ENCODE results near the gene RPL35A. TPM values are rescaled to one million over a fixed set of nuclear protein-coding genes. Genes with fewer than 3 reads are reported as not detected.
A peak's percentile ranks its signal among the peaks of the same experiment; 100 is the strongest.

Gene RPL35A
- total RNA-seq, 1 donor from 2014 or later = 371 TPM

GRCh38 chr3:197949191-197949777 is 706 bp upstream of the RPL35A start:
- H3K27ac ChIP-seq = peak overlapping the region; percentile 79
- DNase-seq (ENCODE audit: extremely low spot score in 2 of 2) = no peak
- no peak for TF ChIP-seq POLR2A (IDR thresholded peaks at IDR 0.05)
- TF ChIP-seq CTCF (IDR thresholded peaks at IDR 0.05) = no peak
- TF ChIP-seq POLR2AphosphoS5 (IDR thresholded peaks at IDR 0.05; ENCODE audit: insufficient read depth in 1 of 2, low read depth in 1 of 2) = no peak

GRCh38 chr3:197950677-197951061 is 679 bp downstream of the RPL35A start:
- Histone ChIP-seq H3K4me3 (peak overlapping the region; percentile 51 to 65), H3K36me3 (peaks cover 0 to 44% of the 10 kb centered on the region in 2 donors), H3K4me1 (peaks cover 44% of the 10 kb centered on the region), H3K27ac (peak overlapping the region; percentile 79), H3K9me3 (no peaks in the 10 kb centered on the region), H3K27me3 (no peaks in the 10 kb centered on the region)
- TF ChIP-seq CTCF (IDR thresholded peaks at IDR 0.05) (no peak), POLR2AphosphoS5 (IDR thresholded peaks at IDR 0.05; ENCODE audit: insufficient read depth in 1 of 2, low read depth in 1 of 2) (no peak), POLR2A (IDR thresholded peaks at IDR 0.05) (no peak)
- no peak for DNase-seq (ENCODE audit: extremely low spot score in 2 of 2)
- intact Hi-C loops (cut with DNase I) = no loop called here

More at GRCh38 chr3:197949191-197949777, 706 bp upstream of the RPL35A start:
- Histone ChIP-seq H3K27me3 (no peaks in the 10 kb centered on the region), H3K4me1 (peaks cover 43% of the 10 kb centered on the region), H3K4me3 (peak overlapping the region; percentile 51 to 65), H3K36me3 (peaks cover 0 to 31% of the 10 kb centered on the region in 2 donors), H3K9me3 (no peaks in the 10 kb centered on the region)
- intact Hi-C loops (cut with DNase I) = no loop called here

GRCh38 chr3:197951392-197951990 is 1.5 kb downstream of the RPL35A start:
- Histone ChIP-seq H3K27ac (peak overlapping the region; percentile 79), H3K4me1 (peaks cover 44% of the 10 kb centered on the region), H3K9me3 (no peaks in the 10 kb centered on the region), H3K36me3 (peaks cover 0 to 53% of the 10 kb centered on the region in 2 donors), H3K27me3 (no peaks in the 10 kb centered on the region), H3K4me3 (peak overlapping the region; percentile 51 to 65)
- DNase-seq (ENCODE audit: extremely low spot score in 2 of 2) = no peak
- intact Hi-C loops (cut with DNase I) = no loop called here
- no peak for TF ChIP-seq POLR2A (IDR thresholded peaks at IDR 0.05)
- no peak for TF ChIP-seq CTCF (IDR thresholded peaks at IDR 0.05)
- TF ChIP-seq POLR2AphosphoS5 (IDR thresholded peaks at IDR 0.05; ENCODE audit: insufficient read depth in 1 of 2, low read depth in 1 of 2) = no peak

GRCh38 chr3:197952440-197952839 is 2.5 kb downstream of the RPL35A start:
- intact Hi-C loops (cut with DNase I) = no loop called here

More at GRCh38 chr3:197952440-197952839, 2.5 kb downstream of the RPL35A start:
- Histone ChIP-seq H3K27ac (no peak overlapping the region), H3K27me3 (no peaks in the 10 kb centered on the region), H3K4me3 (no peak overlapping the region), H3K36me3 (peaks cover 0 to 56% of the 10 kb centered on the region in 2 donors), H3K9me3 (no peaks in the 10 kb centered on the region), H3K4me1 (peaks cover 44% of the 10 kb centered on the region)
- DNase-seq (ENCODE audit: extremely low spot score in 2 of 2) = no peak
- TF ChIP-seq POLR2A (IDR thresholded peaks at IDR 0.05) (no peak), CTCF (IDR thresholded peaks at IDR 0.05) (no peak), POLR2AphosphoS5 (IDR thresholded peaks at IDR 0.05; ENCODE audit: insufficient read depth in 1 of 2, low read depth in 1 of 2) (no peak)
